Trophoblast cell (in vitro differentiated cells and primary cell): ENCODE measurements around the gene OPCML.
A peak's percentile ranks its signal among the peaks of the same experiment; 100 is the strongest.

Experiments
- DNase-seq, 2 donors: peaks; one replicate each; pipeline ENCODE4 v3.0.0-alpha.2; 2016
- H2AFZ ChIP-seq: 2 replicates; pipeline ENCODE4 v1.6.1; 2013; ENCODE audit warnings: low read length, moderate library complexity, mild to moderate bottlenecking; ENCODE audit not compliant: insufficient read depth, poor library complexity
- H2AK5ac ChIP-seq: 2 replicates; pipeline ENCODE4 v1.6.1; 2013; ENCODE audit warnings: mild to moderate bottlenecking, low read length
- H2BK120ac ChIP-seq: 2 replicates; pipeline ENCODE4 v1.6.1; 2013; ENCODE audit warnings: low read length, mild to moderate bottlenecking, moderate library complexity; ENCODE audit not compliant: insufficient read depth, poor library complexity
- H2BK12ac ChIP-seq: 2 replicates; pipeline ENCODE4 v1.6.1; 2013; ENCODE audit warnings: mild to moderate bottlenecking, low read length, moderate library complexity
- H2BK5ac ChIP-seq: 2 replicates; pipeline ENCODE4 v1.6.1; 2013; ENCODE audit warnings: low read length, low read depth, moderate library complexity, mild to moderate bottlenecking; ENCODE audit not compliant: poor library complexity
- H3K14ac ChIP-seq: 2 replicates; pipeline ENCODE4 v1.6.1; 2013; ENCODE audit warnings: mild to moderate bottlenecking, low read length
- H3K18ac ChIP-seq: 2 replicates; pipeline ENCODE4 v1.6.1; 2013; ENCODE audit warnings: mild to moderate bottlenecking, low read length
- H3K23ac ChIP-seq: 2 replicates; pipeline ENCODE4 v1.6.1; 2013; ENCODE audit warnings: low read length
- H3K27ac ChIP-seq: 2 replicates; pipeline ENCODE4 v1.5.1; 2013; ENCODE audit warnings: low read depth, mild to moderate bottlenecking, inconsistent platforms, low read length, moderate library complexity
- H3K27me3 ChIP-seq: 2 replicates; pipeline ENCODE4 v1.6.1; 2013; ENCODE audit warnings: inconsistent platforms, mild to moderate bottlenecking, low read length, moderate library complexity; ENCODE audit not compliant: insufficient read depth
- H3K36me3 ChIP-seq, 2 experiments: 1 replicate in 1 of 2; 2 replicates in 1 of 2; pipeline ENCODE4 v1.6.1; 2013; ENCODE audit warnings: low read length in 2 of 2, mild to moderate bottlenecking in 2 of 2, moderate library complexity in 1 of 2; ENCODE audit not compliant: insufficient read depth in 2 of 2, control insufficient read depth in 1 of 2
- H3K4ac ChIP-seq: 2 replicates; pipeline ENCODE4 v1.6.1; 2013; ENCODE audit warnings: low read depth, mild to moderate bottlenecking, low read length, moderate library complexity
- H3K4me1 ChIP-seq, 2 experiments: 1 replicate in 1 of 2; 2 replicates in 1 of 2; pipeline ENCODE4 v1.6.1; 2013; ENCODE audit warnings: low read length in 2 of 2, mild to moderate bottlenecking in 2 of 2, moderate library complexity in 1 of 2; ENCODE audit not compliant: insufficient read depth in 2 of 2, control insufficient read depth in 1 of 2
- H3K4me2 ChIP-seq: 2 replicates; pipeline ENCODE4 v1.6.1; 2013; ENCODE audit warnings: inconsistent platforms, mild to moderate bottlenecking, low read length, moderate library complexity
- H3K4me3 ChIP-seq: 2 replicates; pipeline ENCODE4 v1.5.1; 2013; ENCODE audit warnings: mild to moderate bottlenecking, low read depth, low read length, inconsistent platforms
- H3K79me1 ChIP-seq: one replicate; pipeline ENCODE4 v1.6.1; 2013; ENCODE audit warnings: low read length
- H3K79me2 ChIP-seq: 2 replicates; pipeline ENCODE4 v1.6.1; 2013; ENCODE audit warnings: low read length, mild to moderate bottlenecking; ENCODE audit not compliant: control insufficient read depth, insufficient read depth, poor library complexity
- H3K9ac ChIP-seq: 2 replicates; pipeline ENCODE4 v1.6.1; 2013; ENCODE audit warnings: mild to moderate bottlenecking, low read length
- H3K9me3 ChIP-seq: 2 replicates; pipeline ENCODE4 v1.6.1; 2013; ENCODE audit warnings: low read depth, mild to moderate bottlenecking, control low read depth, inconsistent platforms, low read length; ENCODE audit not compliant: insufficient read depth
- H4K12ac ChIP-seq: 2 replicates; pipeline ENCODE4 v1.6.1; 2013; ENCODE audit warnings: low read depth, mild to moderate bottlenecking, low read length, moderate library complexity
- H4K8ac ChIP-seq: 2 replicates; pipeline ENCODE4 v1.6.1; 2013; ENCODE audit warnings: low read depth, mild to moderate bottlenecking, low read length, moderate library complexity
- H4K91ac ChIP-seq: one replicate; pipeline ENCODE4 v1.6.1; 2013; ENCODE audit warnings: low read depth, mild to moderate bottlenecking, low read length, moderate library complexity
- WGBS: extraction: QIAGEN DNeasy Blood & Tissue Kit; methylation state at CpG from one replicate; pipeline ENCODE4 v1.1.7; 2013; ENCODE audit warnings: missing lambda C conversion rate; ENCODE audit not compliant: insufficient read length, insufficient coverage; ENCODE audit errors: extremely low coverage; 5-methylcytosine and 5-hydroxymethylcytosine counted together

OPCML gene

DNA sequence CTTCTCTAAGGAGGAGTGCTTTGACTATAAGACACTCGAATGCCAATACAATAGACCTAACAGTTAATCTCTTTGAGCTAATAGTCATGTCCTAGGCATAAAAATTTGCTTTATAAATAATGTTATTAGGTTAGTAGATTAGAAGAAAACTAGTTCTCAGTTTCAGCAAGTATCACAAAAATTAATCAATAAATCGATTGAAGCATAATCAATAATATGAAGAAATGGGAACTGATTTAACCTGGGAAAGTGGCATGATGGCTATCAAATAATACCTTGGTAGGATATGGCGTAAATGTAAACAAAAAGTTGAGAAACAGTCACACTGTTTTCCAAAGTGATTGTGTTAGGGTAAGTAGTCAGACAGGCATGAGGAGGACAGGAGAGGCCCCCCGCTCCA, 676.3 kb downstream of the OPCML start:
- H2AK5ac ChIP-seq, result no peak overlapping the region
- no peak overlapping the region for H3K4me2 ChIP-seq
- no peaks in the 10 kb centered on the region for H3K79me2 ChIP-seq
- no peak overlapping the region for H3K18ac ChIP-seq
- H3K27ac ChIP-seq, result no peak overlapping the region
- no CpG with 5 or more reads among the region's 4 CpGs for WGBS
- no peaks in the 10 kb centered on the region for H3K27me3 ChIP-seq
- no peaks in the 10 kb centered on the region for H3K79me1 ChIP-seq
- H3K14ac ChIP-seq, result no peak overlapping the region
- H4K12ac ChIP-seq, result no peak overlapping the region
- no peak overlapping the region for H3K4me3 ChIP-seq
- H3K4me1 ChIP-seq, result no peaks in the 10 kb centered on the region
- H3K36me3 ChIP-seq, result no peaks in the 10 kb centered on the region
- H2BK5ac ChIP-seq, result no peak overlapping the region
- no peaks in the 10 kb centered on the region for H3K9me3 ChIP-seq
- H2AFZ ChIP-seq, result no peak overlapping the region
- H3K23ac ChIP-seq, result no peak overlapping the region
- H3K9ac ChIP-seq, result no peak overlapping the region
- H4K91ac ChIP-seq, result no peak overlapping the region
- H2BK12ac ChIP-seq, result no peak overlapping the region
- no peak overlapping the region for H3K4ac ChIP-seq
- H4K8ac ChIP-seq, result no peak overlapping the region
- H2BK120ac ChIP-seq, result no peak overlapping the region
- no peak for DNase-seq

DNA sequence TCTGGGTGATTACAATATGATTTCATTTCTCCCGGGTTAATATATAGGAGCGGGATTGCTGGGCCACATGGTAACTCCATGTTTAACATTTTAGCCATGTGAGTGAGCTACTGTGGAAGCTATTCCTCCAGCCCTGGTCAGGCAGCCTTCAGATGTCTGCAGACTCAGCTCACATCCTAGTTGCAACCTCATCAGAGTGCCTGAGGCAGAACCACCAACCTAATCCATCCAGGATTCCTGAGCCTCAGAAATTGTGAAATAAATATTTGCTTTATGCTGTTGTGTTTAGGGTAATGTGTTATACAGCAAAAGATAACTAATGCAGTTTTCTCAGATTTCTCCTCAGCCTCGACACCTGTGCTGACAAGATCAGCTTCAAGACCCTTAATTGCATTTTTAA, 676.8 kb downstream of the OPCML start:
- no peak overlapping the region for H4K12ac ChIP-seq
- no peak overlapping the region for H2AFZ ChIP-seq
- H3K27me3 ChIP-seq, result no peaks in the 10 kb centered on the region
- H2BK12ac ChIP-seq, result no peak overlapping the region
- no peaks in the 10 kb centered on the region for H3K79me2 ChIP-seq
- no peak overlapping the region for H3K4me3 ChIP-seq
- no peak overlapping the region for H3K4me2 ChIP-seq
- no peak overlapping the region for H4K8ac ChIP-seq
- H3K9me3 ChIP-seq, result no peaks in the 10 kb centered on the region
- no peak overlapping the region for H3K4ac ChIP-seq
- no peaks in the 10 kb centered on the region for H3K79me1 ChIP-seq
- H3K27ac ChIP-seq, result no peak overlapping the region
- H3K23ac ChIP-seq, result no peak overlapping the region
- no peaks in the 10 kb centered on the region for H3K36me3 ChIP-seq
- H3K18ac ChIP-seq, result no peak overlapping the region
- H2BK5ac ChIP-seq, result no peak overlapping the region
- H3K9ac ChIP-seq, result no peak overlapping the region
- H2AK5ac ChIP-seq, result no peak overlapping the region
- H3K14ac ChIP-seq, result no peak overlapping the region
- H2BK120ac ChIP-seq, result no peak overlapping the region
- no peak overlapping the region for H4K91ac ChIP-seq
- peak in 1 of 2 donors; percentile 14 for DNase-seq
- H3K4me1 ChIP-seq, result no peaks in the 10 kb centered on the region
- no CpG with 5 or more reads among the region's 3 CpGs for WGBS

DNA sequence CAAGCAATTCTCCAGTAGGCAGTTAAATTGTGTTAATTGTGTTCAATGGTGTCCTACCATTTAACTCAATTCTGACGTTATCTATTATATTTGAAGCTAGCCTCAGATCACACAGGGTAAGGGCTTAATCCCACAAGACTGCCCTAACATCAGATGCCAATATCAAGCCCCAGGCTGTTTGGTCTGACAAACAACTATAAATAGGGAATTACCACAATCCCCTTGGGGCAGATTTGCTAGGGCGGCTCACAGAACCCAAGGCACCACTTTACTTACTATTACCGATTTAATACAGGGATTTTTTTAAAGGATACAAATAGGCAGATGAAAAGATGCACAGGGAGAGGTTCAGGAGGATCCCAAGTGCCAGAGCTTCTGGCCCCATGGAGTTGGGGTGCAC, 678.4 kb downstream of the OPCML start:
- no peaks in the 10 kb centered on the region for H3K4me1 ChIP-seq
- WGBS, result no CpG with 5 or more reads among the region's 3 CpGs
- H3K36me3 ChIP-seq, result no peaks in the 10 kb centered on the region
- H3K9ac ChIP-seq, result no peak overlapping the region
- H3K4me2 ChIP-seq, result no peak overlapping the region
- H3K27me3 ChIP-seq, result no peaks in the 10 kb centered on the region
- no peak overlapping the region for H2BK120ac ChIP-seq
- no peak overlapping the region for H3K27ac ChIP-seq
- no peak overlapping the region for H2AFZ ChIP-seq
- no peak for DNase-seq
- H3K4me3 ChIP-seq, result no peak overlapping the region
- no peaks in the 10 kb centered on the region for H3K79me1 ChIP-seq
- H2BK12ac ChIP-seq, result no peak overlapping the region
- no peak overlapping the region for H4K12ac ChIP-seq
- H3K23ac ChIP-seq, result no peak overlapping the region
- no peak overlapping the region for H4K91ac ChIP-seq
- H2AK5ac ChIP-seq, result no peak overlapping the region
- no peaks in the 10 kb centered on the region for H3K79me2 ChIP-seq
- H3K9me3 ChIP-seq, result no peaks in the 10 kb centered on the region
- no peak overlapping the region for H3K18ac ChIP-seq
- no peak overlapping the region for H3K4ac ChIP-seq
- H2BK5ac ChIP-seq, result no peak overlapping the region
- H3K14ac ChIP-seq, result no peak overlapping the region
- no peak overlapping the region for H4K8ac ChIP-seq

- no peaks in the 10 kb centered on the region for H3K9me3 ChIP-seq
- H3K4me3 ChIP-seq, result no peak overlapping the region
- H4K12ac ChIP-seq, result no peak overlapping the region
- no peaks in the 10 kb centered on the region for H3K36me3 ChIP-seq
- H3K4me1 ChIP-seq, result no peaks in the 10 kb centered on the region
- H2BK120ac ChIP-seq, result no peak overlapping the region
- no peak overlapping the region for H3K4me2 ChIP-seq
- no peaks in the 10 kb centered on the region for H3K79me2 ChIP-seq
- no peak for DNase-seq
- H3K27me3 ChIP-seq, result no peaks in the 10 kb centered on the region
- no peak overlapping the region for H3K9ac ChIP-seq
- H3K79me1 ChIP-seq, result no peaks in the 10 kb centered on the region
- no peak overlapping the region for H2BK5ac ChIP-seq
- H2BK12ac ChIP-seq, result no peak overlapping the region
- H4K8ac ChIP-seq, result no peak overlapping the region
- H3K23ac ChIP-seq, result no peak overlapping the region
- H3K4ac ChIP-seq, result no peak overlapping the region
- no peak overlapping the region for H3K27ac ChIP-seq
- no CpG with 5 or more reads among the region's 7 CpGs for WGBS
- no peak overlapping the region for H3K14ac ChIP-seq
- no peak overlapping the region for H3K18ac ChIP-seq
- H2AK5ac ChIP-seq, result no peak overlapping the region
- no peak overlapping the region for H4K91ac ChIP-seq
- no peak overlapping the region for H2AFZ ChIP-seq
These were observed 679.9 kb downstream of the OPCML start for GRCh38 chr11:132852361-132852760.
